H1 (cell line): Measurements from ENCODE around the gene CCDC80.
"Not testable (repeated sequence)": the region's sequence is repeated elsewhere in the genome, so short reads cannot be mapped to it uniquely, and the experiment has no call there.

Experiments
- ATF3 ChIP-seq: IDR thresholded peaks from 2 replicates; pipeline ENCODE4 v1.6.1; 2011; ENCODE audit warnings: low read depth, mild to moderate bottlenecking, low read length; ENCODE audit not compliant: insufficient read depth
- CBX8 ChIP-seq: fragments of 300-800, 300-1000 bp; sonication (generic); IDR thresholded peaks from 2 replicates; pipeline ENCODE4 v1.7.1; 2016; ENCODE audit warnings: low read depth, low read length, borderline replicate concordance
- CHD1 ChIP-seq: IDR thresholded peaks from 2 replicates; pipeline ENCODE4 v1.6.1; 2012; ENCODE audit warnings: low read depth, low read length, improper control_type of control experiment
- KDM1A ChIP-seq: fragments of 200-600, 300-600 bp; sonication (generic); IDR thresholded peaks from 2 replicates; pipeline ENCODE4 v1.7.1; 2016; ENCODE audit warnings: mild to moderate bottlenecking, low read length, borderline replicate concordance
- POLR2AphosphoS5 ChIP-seq: IDR thresholded peaks from 2 replicates; pipeline ENCODE4 v1.6.1; 2011; ENCODE audit warnings: low read depth, low read length
- RNF2 ChIP-seq: fragments of 200-900, 300-1000 bp; sonication (generic); IDR thresholded peaks from 2 replicates; pipeline ENCODE4 v1.7.1; 2016; ENCODE audit warnings: borderline replicate concordance, low read depth, mild to moderate bottlenecking, antibody characterized with exemption, low read length; ENCODE audit not compliant: poor library complexity, severe bottlenecking; ENCODE audit errors: missing control alignments
- SP2 ChIP-seq: IDR thresholded peaks from 2 replicates; pipeline ENCODE4 v1.6.1; 2012; ENCODE audit warnings: mild to moderate bottlenecking, low read length, inconsistent platforms
- TF ChIP-seq, protein P1 (sequence below), 3 experiments: IDR thresholded peaks; 1 replicate in 2 of 3; 2 replicates in 1 of 3; pipeline versions ENCODE4 v1.5.1 to v1.6.1; 2011; ENCODE audit warnings: low read length in 3 of 3, mild to moderate bottlenecking in 3 of 3, inconsistent platforms in 2 of 3, low read depth in 1 of 3, moderate library complexity in 1 of 3; ENCODE audit not compliant: insufficient read depth in 1 of 3; ENCODE audit errors: control extremely low read depth in 1 of 3

- TF ChIP-seq, protein P1, sequence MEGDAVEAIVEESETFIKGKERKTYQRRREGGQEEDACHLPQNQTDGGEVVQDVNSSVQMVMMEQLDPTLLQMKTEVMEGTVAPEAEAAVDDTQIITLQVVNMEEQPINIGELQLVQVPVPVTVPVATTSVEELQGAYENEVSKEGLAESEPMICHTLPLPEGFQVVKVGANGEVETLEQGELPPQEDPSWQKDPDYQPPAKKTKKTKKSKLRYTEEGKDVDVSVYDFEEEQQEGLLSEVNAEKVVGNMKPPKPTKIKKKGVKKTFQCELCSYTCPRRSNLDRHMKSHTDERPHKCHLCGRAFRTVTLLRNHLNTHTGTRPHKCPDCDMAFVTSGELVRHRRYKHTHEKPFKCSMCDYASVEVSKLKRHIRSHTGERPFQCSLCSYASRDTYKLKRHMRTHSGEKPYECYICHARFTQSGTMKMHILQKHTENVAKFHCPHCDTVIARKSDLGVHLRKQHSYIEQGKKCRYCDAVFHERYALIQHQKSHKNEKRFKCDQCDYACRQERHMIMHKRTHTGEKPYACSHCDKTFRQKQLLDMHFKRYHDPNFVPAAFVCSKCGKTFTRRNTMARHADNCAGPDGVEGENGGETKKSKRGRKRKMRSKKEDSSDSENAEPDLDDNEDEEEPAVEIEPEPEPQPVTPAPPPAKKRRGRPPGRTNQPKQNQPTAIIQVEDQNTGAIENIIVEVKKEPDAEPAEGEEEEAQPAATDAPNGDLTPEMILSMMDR (IDR thresholded peaks at IDR 0.05; ENCODE audit: control extremely low read depth in 1 of 3, insufficient read depth in 1 of 3, low read depth in 1 of 3, low read length in 3 of 3), result not testable (repeated sequence)
- TF ChIP-seq KDM1A, CBX8, SP2, ATF3, RNF2, CHD1, POLR2AphosphoS5: not testable (repeated sequence)
Measured at GRCh38 chr3:112665009-112665408, 24.1 kb upstream of the CCDC80 start.
